ENCODE data around the gene N4BP2. TPM values are rescaled to one million over a fixed set of nuclear protein-coding genes. Genes with fewer than 3 reads are reported as not detected.

N4BP2 gene
- total RNA-seq, 4 donors from 2014 or later = 4.5 to 8.3 (median 6.4) TPM

DNA sequence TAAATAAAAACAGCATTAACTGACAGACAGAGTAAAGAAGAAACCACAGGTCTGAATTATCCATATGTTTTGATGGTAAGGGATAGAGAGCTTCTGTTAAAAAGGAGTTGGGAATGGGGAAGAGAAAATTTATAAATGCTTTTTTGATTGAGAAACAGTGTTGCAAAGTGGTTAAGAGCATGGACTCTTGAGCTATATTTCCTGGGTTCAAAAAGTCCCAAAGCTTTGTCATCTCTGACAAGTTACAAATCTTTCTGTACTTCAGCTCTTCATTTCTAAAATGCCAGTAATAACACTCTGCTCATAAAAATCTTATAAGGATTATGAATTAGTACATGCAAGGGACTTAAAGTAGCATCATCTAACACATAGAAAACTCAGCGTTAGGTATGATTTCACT lies 62.2 kb downstream of the N4BP2 start:
- DNase-seq (ENCODE audit: low spot score in 2 of 2) = no peak
- Histone ChIP-seq H3K9me3 (no peaks in the 10 kb centered on the region), H3K27me3 (no peaks in the 10 kb centered on the region), H3K36me3 (no peaks in the 10 kb centered on the region), H3K4me3 (no peak overlapping the region), H3K4me1 (no peaks in the 10 kb centered on the region), H3K27ac (no peak overlapping the region)
- 67 to 74% methylated on average over 1 of the region's 1 CpG for WGBS, 2 donors
- TF ChIP-seq, protein P1, sequence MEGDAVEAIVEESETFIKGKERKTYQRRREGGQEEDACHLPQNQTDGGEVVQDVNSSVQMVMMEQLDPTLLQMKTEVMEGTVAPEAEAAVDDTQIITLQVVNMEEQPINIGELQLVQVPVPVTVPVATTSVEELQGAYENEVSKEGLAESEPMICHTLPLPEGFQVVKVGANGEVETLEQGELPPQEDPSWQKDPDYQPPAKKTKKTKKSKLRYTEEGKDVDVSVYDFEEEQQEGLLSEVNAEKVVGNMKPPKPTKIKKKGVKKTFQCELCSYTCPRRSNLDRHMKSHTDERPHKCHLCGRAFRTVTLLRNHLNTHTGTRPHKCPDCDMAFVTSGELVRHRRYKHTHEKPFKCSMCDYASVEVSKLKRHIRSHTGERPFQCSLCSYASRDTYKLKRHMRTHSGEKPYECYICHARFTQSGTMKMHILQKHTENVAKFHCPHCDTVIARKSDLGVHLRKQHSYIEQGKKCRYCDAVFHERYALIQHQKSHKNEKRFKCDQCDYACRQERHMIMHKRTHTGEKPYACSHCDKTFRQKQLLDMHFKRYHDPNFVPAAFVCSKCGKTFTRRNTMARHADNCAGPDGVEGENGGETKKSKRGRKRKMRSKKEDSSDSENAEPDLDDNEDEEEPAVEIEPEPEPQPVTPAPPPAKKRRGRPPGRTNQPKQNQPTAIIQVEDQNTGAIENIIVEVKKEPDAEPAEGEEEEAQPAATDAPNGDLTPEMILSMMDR (IDR thresholded peaks at IDR 0.05) = no peak
- TF ChIP-seq POLR2A (IDR thresholded peaks at IDR 0.05) = no peak
- TF ChIP-seq EP300 (IDR thresholded peaks at IDR 0.05) = no peak

DNA sequence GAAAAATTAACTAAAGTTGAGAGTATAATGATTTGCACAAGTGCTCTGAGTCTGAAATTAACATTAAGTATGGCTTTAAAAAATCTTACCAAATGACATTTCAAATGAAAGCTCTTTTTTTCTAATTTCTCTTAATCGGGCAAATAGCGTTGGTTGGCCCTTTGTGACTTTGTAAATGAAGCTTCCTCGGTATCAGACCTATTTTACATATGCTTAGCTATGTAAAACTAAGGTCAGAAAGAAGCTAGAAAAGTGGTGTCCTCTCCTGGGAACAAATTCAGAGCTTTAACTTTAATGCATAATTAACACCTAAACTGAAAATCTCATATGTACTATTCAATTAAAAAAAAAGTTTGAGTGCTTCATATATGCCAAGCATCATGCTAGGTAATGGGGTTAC lies 62.7 kb downstream of the N4BP2 start:
- TF ChIP-seq EP300 (IDR thresholded peaks at IDR 0.05) = no peak
- TF ChIP-seq POLR2A (IDR thresholded peaks at IDR 0.05) = no peak
- TF ChIP-seq, protein P1 (IDR thresholded peaks at IDR 0.05) = no peak
- peaks cover 0 to 2% (median 0%) of the 10 kb centered on the region in 3 donors for H3K36me3 ChIP-seq
- no peak overlapping the region for H3K27ac ChIP-seq
- no peaks in the 10 kb centered on the region for H3K27me3 ChIP-seq
- H3K9me3 ChIP-seq = no peaks in the 10 kb centered on the region
- H3K4me3 ChIP-seq = no peak overlapping the region
- 74 to 78% methylated on average over 3 of the region's 3 CpGs for WGBS, 2 donors
- DNase-seq (ENCODE audit: low spot score in 2 of 2) = no peak
- H3K4me1 ChIP-seq = no peaks in the 10 kb centered on the region

DNA sequence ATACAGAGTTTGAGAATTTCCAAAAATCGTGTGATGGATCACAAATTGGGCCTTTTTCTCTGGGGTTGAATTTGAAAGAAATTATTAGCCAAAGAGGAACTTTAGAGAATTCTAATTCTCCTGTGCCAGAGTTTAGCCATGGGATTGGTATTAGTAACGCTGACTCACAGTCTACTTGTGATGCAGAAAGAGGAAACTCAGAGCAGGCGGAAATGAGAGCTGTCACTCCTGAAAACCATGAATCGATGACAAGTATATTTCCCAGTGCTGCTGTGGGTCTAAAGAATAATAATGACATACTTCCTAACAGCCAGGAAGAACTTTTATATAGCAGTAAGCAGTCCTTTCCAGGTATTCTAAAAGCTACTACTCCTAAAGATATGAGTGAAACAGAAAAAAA lies 64.9 kb downstream of the N4BP2 start:
- Histone ChIP-seq H3K36me3 (peaks cover 0 to 5% (median 0%) of the 10 kb centered on the region in 3 donors), H3K9me3 (no peaks in the 10 kb centered on the region), H3K4me1 (peaks cover 0 to 6% (median 0%) of the 10 kb centered on the region in 4 donors), H3K27me3 (no peaks in the 10 kb centered on the region), H3K27ac (no peak overlapping the region), H3K4me3 (no peak overlapping the region)
- WGBS, 2 donors = 72 to 76% methylated on average over 4 of the region's 4 CpGs
- DNase-seq (ENCODE audit: low spot score in 2 of 2) = peak in 1 of 2 donors; percentile 9
- TF ChIP-seq EP300 (IDR thresholded peaks at IDR 0.05) (peak in 1 of 2 donors; percentile 46), POLR2A (IDR thresholded peaks at IDR 0.05) (no peak)
- TF ChIP-seq, protein P1 (IDR thresholded peaks at IDR 0.05) = no peak

DNA sequence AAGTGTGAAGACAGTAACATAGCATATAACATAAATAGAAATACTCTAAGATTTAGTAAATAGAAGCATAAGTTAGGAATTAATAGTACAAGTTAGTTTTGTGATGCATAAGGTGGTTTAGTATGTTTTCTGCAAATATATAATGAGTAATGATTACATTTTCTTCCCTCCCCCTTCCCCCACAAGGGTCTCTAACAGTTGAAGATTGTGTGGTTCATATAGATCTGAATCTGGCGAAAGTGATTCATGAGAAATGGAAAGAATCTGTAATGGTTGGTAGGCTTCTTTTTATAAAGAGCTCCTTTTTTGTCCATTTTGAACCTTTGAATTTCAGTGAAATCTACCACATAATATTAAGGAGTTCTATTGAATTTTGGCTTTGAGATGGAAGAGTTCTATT lies 66.3 kb downstream of the N4BP2 start:
- no peaks in the 10 kb centered on the region for H3K27me3 ChIP-seq
- H3K9me3 ChIP-seq = no peaks in the 10 kb centered on the region
- no peak for DNase-seq (ENCODE audit: low spot score in 2 of 2)
- 94% methylated on average over 1 of the region's 1 CpG for WGBS, 2 donors
- peaks cover 0 to 11% (median 0%) of the 10 kb centered on the region in 3 donors for H3K36me3 ChIP-seq
- no peak overlapping the region for H3K27ac ChIP-seq
- H3K4me3 ChIP-seq = no peak overlapping the region
- H3K4me1 ChIP-seq = peaks cover 0 to 6% (median 0%) of the 10 kb centered on the region in 4 donors
- TF ChIP-seq EP300 (IDR thresholded peaks at IDR 0.05) = no peak
- TF ChIP-seq POLR2A (IDR thresholded peaks at IDR 0.05) = no peak
- TF ChIP-seq, protein P1 (IDR thresholded peaks at IDR 0.05) = no peak

- Histone ChIP-seq H3K36me3 (peaks cover 0 to 17% (median 0%) of the 10 kb centered on the region in 3 donors), H3K27ac (no peak overlapping the region), H3K27me3 (no peaks in the 10 kb centered on the region), H3K4me3 (no peak overlapping the region), H3K9me3 (no peaks in the 10 kb centered on the region), H3K4me1 (peaks cover 0 to 6% (median 0%) of the 10 kb centered on the region in 4 donors)
- TF ChIP-seq, protein P1 (IDR thresholded peaks at IDR 0.05) = no peak
- no peak for TF ChIP-seq POLR2A (IDR thresholded peaks at IDR 0.05)
- no peak for TF ChIP-seq EP300 (IDR thresholded peaks at IDR 0.05)
- DNase-seq (ENCODE audit: low spot score in 2 of 2) = no peak
These were observed 68.0 kb downstream of the N4BP2 start for GRCh38 chr4:40124690-40125089.

Measured in tibial nerve (tissue), 4 donors.